GM19035 (cell line): ENCODE data around the gene STXBP2.
"Not testable (repeated sequence)": the region's sequence is repeated elsewhere in the genome, so short reads cannot be mapped to it uniquely, and the experiment has no call there.

ENCODE experiments used
- ATAC-seq: cut with Tn5 transposase; IDR thresholded peaks from one replicate; pipeline ENCODE4 v1.9.1; 2021; ENCODE audit not compliant: unreplicated experiment

The STXBP2 gene

GRCh38 chr19:7631577-7631976 lies 5.3 kb upstream of the STXBP2 start:
- ATAC-seq: no peak

- ATAC-seq: no peak
Measured at GRCh38 chr19:7632340-7633203, 4.3 kb upstream of the STXBP2 start.

GRCh38 chr19:7633698-7634097 lies 3.2 kb upstream of the STXBP2 start, which contains the start of gene PCP2:
Gene PCP2 (minus strand): TSS chr19:7633719. CDS start chr19:7633457, 262 bp downstream.
- ATAC-seq: no peak

- no peak for ATAC-seq
Measured at GRCh38 chr19:7635670-7636069, 1.2 kb upstream of the STXBP2 start.

- no peak for ATAC-seq
Measured at GRCh38 chr19:7636317-7636690, 606 bp upstream of the STXBP2 start.

GRCh38 chr19:7637374-7638256 lies 705 bp downstream of the STXBP2 start:
- peak; percentile 17 for ATAC-seq

- ATAC-seq: no peak
Measured at GRCh38 chr19:7638802-7639465, 2.0 kb downstream of the STXBP2 start.

- ATAC-seq: no peak
Measured at GRCh38 chr19:7639863-7640348, 3.0 kb downstream of the STXBP2 start.

GRCh38 chr19:7640803-7641202 lies 3.9 kb downstream of the STXBP2 start:
- ATAC-seq: no peak

- ATAC-seq: no peak
Measured at GRCh38 chr19:7641290-7642276, 4.7 kb downstream of the STXBP2 start.

- no peak for ATAC-seq
Measured at GRCh38 chr19:7642295-7643030, 5.6 kb downstream of the STXBP2 start.

- no peak for ATAC-seq
Measured at GRCh38 chr19:7643031-7643415, 6.1 kb downstream of the STXBP2 start.

- ATAC-seq: not testable (repeated sequence)
Measured at GRCh38 chr19:7643629-7644549, 7.0 kb downstream of the STXBP2 start.

GRCh38 chr19:7644550-7644877 lies 7.6 kb downstream of the STXBP2 start:
- ATAC-seq: no peak

- ATAC-seq: no peak
Measured at GRCh38 chr19:7645163-7645562, 8.3 kb downstream of the STXBP2 start.

GRCh38 chr19:7645656-7646425 lies 8.9 kb downstream of the STXBP2 start:
- ATAC-seq: no peak

- no peak for ATAC-seq
Measured at GRCh38 chr19:7646426-7646700, 9.5 kb downstream of the STXBP2 start.

- ATAC-seq: no peak
Measured at GRCh38 chr19:7647156-7647555, 10.2 kb downstream of the STXBP2 start.
